NCI-H1105 treated with DMSO at 0.1 percent for 48 hours (cell line): Measurements from ENCODE around the gene NSUN3.
A peak's percentile ranks its signal among the peaks of the same experiment; 100 is the strongest.
"Not testable (repeated sequence)": the region's sequence is repeated elsewhere in the genome, so short reads cannot be mapped to it uniquely, and the experiment has no call there.

Source experiments
- DNase-seq: peaks from one replicate; lab custom pipeline; 2025; lab: John Stamatoyannopoulos, UW

NSUN3 gene

DNA sequence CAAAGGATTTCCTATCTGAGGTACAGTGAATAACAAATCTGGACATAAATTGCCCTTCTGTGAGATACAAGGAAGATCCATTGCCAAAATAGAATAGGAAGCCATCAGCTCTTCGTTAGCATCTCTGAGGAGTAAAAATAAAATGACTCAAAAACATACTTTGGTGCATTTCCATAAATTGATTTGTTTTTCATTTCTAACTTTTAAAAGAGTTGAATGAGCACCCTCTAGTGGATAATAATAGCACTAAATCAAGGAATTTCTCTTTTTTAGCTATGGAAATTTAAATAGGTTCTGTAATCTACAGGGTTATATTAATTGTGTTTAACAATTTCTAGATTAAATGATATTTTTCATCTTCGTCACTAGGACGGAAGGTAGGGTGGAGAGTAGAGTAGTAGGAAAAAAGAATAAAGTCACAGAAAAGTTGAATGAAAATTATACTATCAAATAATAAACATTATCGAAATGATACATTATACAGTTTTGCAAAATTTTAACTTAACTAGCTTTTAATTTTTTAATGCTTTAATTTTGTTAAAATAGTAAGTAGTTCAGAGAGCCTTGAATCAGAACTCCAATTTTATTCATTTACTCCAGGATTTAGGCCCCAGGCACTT is 6.4 kb downstream of the NSUN3 start:
- peak; percentile 43 for DNase-seq

DNA sequence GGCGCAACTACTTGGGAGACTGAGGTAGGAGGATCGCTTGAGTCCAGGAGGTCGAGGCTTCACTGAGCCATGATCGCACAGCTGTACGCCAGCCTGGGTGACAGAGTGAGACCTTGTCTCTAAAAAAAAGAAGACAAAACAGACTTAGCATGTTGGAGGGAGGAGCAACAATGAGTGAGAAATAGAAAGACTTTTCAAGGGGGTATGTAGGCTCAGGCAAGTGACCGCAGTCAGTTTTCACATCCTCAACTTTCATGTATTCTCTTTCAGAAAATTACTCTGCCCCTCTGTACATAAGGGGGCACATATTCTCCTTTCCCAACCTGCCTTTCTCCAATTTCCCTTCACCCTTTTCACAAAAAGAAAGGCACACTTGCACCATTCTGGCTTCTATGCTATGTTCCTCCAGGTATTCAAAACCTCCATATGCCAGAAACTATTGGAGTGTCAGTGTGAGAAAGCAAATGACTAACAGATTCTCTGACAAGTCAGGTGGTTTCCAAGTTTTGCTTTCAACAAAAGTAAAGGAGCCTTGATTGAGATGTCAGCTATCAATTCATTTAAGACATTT is 7.6 kb downstream of the NSUN3 start:
- no peak for DNase-seq

DNA sequence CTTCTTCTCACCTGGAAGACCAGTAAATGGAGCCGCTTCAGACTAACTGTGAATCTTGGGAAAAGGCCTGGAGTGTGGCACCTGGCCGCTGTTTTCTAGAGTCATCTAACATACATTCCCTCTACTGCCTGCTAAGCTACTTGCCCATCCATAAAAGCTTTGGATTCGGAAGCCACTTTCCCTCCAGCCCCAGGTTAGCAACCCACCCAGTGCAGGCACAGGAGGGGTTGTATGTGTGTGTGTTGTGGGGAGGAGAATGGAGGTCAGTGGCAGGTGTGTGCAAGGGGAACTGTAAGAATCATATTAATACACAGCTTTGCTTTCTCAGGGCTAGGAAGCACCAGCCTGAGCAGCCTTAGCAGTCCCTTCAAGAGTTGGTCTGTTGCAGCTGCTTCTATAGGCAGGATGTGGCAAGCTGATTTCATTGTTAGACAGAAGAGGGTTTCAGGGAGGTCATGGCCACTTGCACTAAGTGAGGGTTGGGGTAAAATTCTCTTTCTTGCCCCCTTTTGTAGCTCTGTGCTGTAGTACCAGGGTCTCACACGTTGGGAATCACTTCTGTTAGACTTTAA is 8.9 kb downstream of the NSUN3 start:
- no peak for DNase-seq

DNA sequence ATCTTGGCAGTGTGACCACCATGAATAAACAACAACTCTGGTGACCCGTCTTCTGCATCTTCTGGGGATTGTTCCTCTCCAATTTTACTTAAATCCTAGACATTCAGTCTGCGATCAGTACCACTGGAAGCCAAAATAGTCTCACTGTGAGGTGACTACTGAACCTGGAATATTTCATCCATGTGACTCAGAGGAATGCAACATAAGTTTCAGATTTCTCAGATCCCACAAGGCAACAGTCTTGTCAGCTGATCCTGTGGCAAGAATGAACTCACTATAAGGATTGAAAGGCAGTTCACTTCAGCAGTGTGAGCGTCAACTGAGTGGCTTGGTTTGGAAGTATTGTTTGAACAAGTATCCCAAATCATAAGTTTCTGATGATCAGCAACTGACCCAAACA is 13.2 kb downstream of the NSUN3 start:
- DNase-seq: no peak

DNA sequence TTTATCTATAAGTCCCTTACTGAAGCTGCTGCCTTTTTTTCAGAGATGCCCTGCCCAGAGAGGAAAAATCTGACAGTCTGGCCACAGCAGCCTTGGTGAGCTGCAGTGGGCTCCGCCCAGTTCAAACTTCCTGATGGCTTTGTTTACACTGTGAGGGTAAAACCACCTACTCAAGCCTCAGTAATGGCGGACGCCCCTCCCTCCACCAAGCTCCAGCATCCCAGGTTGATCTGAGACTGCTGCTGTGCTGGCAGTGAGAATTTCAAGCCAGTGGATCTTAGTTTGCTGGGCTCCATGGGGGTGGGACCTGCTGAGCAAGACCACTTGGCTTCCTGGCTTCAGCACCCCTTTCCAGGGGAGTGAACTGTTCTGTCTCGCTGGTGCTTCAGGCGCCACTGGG is 17.7 kb downstream of the NSUN3 start:
- DNase-seq: not testable (repeated sequence)

DNA sequence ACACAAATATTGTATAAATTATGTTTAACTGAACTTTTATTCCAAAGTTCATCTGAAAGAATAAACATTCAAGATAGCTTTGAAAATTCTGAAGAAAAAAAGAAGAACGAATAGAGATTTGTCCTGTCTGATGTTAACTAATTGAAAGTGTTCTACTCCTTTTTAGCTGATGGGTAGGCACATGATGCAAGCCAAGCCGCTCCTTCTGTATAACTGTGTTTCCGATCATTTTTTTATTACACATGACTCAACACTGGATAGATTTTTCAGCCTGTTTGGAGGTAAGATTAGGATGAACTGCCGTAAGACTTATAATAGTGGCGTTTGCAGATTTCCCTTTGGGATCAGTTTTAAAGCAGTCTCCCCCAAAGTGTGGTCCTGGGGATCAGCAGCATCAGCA is 19.0 kb downstream of the NSUN3 start:
- DNase-seq: no peak

DNA sequence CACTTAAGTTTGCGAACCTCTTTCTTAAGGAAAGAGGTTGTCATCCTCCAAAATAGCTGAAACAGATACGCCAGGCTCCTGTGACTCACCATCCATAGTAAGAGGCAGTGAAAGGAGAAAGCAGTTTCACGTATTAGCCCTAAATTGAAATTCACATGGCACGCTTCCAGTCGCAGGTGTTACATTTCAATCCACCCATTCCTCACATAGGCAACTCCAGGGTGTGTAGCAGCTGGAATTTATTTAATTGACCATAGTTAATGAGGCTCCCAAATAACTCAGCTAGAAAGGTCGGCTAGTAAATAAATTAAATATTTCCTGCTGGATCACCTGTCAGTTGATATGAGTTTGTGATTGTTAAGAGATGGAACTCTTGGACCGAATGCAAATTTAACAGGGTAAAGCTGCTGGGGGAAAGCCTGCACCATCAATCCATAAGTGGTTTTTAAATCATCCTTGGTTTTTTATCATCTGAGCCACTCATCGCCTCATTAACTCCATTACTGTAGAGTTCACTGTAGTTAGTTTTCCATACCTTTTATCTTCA is 19.6 kb downstream of the NSUN3 start:
- DNase-seq: peak; percentile 97

DNA sequence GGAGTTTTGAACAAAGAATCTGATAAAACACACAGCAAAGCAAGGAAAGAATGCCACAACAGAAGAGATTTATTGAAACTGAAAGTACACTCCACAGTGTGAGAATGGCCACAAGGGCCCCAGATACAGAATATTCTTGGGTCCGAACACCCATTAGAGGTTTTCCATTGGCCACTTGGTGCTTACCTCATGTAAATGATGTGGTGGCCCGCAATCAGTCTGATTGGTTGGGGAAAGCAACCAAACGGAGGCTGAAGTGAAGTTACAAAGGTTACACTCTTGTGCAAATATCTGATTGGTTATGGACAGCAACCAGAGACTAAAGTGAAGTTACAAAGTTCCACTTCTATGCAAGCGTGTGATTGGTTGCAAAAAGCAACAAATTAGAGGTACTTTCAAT is 20.4 kb downstream of the NSUN3 start:
- DNase-seq: no peak

DNA sequence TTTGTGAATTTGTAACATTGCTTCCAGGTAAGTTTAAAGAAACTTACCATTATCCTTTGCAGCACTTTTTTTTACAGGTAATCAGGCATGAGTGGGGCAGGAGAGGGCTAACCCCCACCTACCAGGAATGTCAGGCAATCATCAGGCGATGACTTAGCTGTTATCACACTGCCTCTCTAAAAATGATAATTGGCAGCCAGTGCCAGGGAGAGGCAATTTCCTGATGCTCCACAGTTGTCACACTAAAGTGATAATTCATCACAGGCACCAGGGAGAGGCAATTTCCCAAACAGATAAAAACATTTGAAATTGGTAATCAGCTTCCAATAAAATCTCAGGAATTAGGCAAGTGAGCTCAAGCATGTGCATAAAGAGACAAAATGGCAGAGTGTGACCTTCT is 26.3 kb downstream of the NSUN3 start:
- no peak for DNase-seq

DNA sequence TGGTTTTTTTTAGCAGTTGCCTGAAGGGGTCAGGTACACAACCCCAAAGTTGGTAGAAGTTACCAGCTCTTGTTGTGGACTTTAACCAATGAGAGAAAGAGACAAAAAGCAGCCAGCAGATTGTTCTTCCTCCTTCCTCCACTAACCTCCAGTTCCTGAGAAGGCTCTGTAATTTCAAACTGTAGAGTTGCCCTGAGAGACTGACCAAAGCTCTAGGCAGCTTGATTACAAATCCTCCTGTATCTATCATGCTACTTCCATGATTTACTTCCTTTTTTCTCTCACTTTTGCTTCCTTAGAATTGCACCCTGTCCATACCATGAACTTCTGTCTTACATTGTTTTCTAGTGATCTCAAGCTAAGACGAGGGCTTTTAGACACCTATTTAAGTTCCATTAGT is 29.2 kb downstream of the NSUN3 start:
- no peak for DNase-seq

DNA sequence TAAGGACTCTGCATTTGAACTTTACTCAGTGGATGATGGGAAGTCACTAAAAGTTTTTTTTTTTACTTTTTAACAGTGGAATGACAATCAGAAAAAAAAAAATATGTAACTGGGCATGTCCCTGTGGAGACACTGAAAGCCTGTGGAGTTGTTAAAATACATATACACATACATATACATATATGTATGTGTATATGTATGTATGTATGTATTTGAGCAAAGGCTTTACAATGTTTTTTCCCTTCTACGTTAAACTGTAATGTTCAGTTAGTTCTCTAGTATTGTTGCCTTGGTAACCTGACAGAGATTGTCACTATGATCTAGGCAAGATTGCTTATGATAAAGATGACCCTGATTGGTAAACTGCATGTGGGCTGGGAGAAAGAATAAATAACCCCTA is 30.3 kb downstream of the NSUN3 start:
- no peak for DNase-seq

DNA sequence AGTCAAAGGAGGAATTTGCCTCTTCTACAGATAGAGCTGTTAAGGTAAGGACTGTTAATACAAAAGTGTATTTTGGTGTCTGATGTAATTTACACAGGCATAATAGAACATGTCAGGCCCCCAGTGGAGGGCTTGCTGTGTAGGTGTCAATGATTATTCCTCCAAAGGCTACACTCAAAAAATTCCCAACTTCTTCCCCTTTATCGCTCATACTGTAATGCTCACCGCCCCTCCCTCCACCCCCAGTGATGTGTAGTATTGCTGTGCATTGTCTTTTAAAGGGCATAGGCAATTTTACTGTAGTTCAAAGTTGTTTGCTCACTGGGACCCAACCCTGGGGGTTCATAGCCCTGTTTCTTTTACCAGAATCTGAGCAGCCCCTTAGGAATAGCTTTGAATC is 32.2 kb downstream of the NSUN3 start:
- DNase-seq: no peak

DNA sequence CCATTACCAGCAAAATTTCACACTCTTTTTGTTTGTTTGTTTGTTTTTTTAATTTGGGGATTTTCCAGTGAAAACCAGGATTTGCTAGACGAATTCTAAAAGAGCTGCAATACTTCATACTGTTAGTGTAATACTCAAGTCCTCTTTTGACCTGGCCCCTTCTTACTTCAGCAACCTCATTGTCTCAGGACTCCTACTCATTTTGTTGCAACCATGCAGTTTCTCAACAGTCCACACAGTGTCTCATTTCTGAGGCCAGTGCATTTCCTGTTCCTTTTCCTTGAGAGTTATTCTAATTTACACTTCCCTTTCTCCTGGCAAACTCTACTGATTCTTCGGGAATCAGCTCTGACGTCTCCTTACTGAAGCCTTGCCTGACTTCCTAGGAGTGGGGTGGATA is 35.6 kb downstream of the NSUN3 start:
- DNase-seq: no peak

DNA sequence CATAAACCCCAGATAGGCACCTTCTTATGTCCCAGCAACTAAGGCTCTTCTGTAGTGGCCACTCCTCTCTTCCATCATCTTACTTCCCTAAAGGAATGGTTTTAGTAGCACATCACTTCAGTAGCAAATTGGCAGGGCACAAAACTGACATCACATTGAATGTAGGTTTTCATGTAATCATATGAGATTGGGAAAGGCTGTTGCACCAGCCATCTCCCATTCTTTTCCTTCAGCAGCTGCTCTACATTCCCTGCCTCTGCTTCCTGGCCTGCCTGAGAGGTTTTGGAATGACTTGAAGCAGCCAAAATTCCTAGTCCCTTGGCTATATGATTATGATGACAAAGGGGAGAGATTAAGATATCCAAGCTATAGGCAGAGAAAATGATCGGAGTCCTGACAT is 36.5 kb downstream of the NSUN3 start:
- DNase-seq: no peak

DNA sequence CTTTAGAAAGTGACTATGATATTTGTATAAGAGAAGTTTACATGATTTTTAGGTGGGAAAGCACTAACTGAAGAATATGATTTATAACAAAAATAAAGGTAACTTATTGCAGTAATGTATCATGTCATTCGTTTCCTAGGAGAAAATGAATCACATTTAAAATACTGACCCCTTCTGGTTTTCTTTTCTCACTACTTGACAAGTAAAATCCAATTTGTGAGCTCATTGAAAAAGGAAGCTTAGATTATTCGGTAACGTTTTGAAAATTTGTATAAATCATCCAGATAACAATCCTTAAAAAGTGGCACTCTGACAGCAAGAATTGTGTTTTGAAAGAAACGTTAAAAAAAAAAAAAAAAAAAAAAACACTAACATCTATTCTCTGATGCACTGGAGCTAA is 39.0 kb downstream of the NSUN3 start:
- DNase-seq: no peak

DNA sequence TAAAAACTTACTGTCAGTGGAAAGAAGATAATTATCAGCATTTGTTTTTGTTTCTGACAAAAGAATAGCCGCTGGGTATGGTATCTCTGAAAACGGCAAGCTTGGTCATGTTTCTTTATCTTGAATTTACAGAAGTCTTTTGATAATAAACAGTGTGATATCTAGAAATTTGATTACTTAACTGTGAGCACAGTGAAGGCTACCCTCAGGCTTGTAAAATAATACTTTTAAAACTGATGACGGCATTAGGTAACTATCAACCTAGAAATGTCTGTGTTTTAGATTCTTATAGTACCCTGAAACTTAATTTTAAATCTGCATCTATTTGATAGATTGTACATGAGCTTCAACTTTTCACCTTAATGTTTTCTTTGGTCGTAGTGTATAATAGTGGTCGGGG is 43.4 kb downstream of the NSUN3 start:
- DNase-seq: no peak

DNA sequence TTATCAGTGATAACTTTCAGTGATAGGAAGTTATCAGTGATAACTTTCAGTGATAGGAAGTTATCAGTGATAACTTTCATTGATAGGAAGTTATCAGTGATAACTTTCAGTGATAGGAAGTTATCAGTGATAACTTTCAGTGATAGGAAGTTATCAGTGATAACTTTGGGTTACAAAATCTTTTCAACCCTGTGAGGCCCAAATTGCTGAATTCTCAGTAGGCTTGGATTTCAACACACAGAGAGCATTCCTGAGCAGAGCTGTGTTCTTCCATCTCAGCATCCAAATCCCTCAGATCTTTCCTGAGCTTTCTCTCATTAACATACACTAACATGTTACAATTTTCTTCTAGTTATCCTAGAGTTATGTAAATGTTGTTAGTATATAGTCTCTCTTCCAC is 47.4 kb downstream of the NSUN3 start:
- DNase-seq: not testable (repeated sequence)

DNA sequence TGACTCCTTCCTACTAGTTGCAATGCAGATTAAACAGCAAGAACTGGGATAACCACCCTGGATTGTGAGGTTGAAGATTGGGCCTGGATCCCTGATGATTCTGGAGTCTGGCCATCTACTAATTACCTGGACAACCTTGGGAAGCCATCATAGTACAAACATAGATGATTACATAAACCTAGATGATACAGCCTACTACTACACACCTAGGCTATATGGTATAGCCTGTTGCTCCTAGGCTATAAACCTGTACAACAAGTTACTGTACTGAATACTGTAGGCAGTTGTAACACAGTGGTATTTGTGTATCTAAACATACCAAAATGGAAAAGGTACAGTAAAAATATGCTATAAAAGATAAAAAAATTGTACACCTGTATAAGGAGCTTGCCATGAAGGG is 48.0 kb downstream of the NSUN3 start:
- no peak for DNase-seq

DNA sequence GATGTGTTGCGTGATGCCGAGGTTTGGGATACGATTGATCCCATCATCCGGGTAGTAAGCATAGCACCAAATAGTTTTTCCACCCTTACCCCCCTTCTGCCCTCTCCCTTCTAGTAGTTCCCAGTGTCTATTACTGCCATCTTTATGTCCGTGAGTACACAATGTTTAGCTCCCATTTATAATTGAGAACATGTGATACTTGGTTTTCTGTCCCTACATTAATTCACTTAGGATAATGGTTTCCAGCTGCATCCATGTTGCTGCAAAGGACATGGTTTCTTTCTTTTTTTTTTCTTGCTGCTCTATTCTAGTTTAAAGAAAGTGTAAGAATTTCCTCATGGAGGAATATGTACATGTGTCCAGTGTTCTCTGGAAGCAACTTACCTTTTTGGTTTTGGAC is 51.8 kb downstream of the NSUN3 start:
- no peak for DNase-seq

DNA sequence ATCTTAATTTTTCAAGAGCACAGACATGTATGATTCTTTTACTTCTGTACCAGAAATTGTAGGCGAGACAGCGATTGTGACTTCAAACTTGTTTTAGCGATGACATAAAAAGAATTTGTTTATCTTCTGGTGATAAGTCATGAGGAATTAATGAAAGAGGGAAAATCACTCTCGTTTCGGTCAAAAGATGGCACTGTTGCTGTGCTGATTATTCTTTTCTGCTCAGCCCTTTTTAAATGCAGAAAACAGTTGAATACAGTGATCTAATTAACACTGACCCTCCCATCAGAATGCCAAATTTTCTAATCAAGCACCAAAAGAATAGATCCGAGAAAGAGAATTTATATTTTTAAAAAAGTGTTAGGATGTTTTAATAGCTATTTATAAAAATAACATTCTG is 52.6 kb downstream of the NSUN3 start:
- DNase-seq: peak; percentile 38

DNA sequence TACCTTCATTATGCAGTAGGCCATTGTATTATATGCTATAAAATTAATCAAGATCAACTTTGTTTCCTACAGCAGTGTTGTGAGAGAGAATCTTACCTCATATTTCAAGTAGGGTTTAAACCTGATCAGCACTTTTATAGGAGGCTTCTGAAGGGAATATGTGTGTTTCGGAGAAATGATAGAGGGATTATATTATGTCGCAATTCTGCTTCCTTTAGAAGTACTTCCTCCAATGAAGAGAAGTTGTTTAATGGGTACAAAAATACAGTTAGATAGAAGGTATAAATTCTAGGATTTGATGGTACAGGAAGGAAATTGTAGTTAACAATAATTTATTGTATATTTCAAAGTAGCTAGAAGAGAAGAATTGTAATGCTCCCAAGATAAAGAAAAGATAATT is 54.9 kb downstream of the NSUN3 start:
- DNase-seq: no peak

DNA sequence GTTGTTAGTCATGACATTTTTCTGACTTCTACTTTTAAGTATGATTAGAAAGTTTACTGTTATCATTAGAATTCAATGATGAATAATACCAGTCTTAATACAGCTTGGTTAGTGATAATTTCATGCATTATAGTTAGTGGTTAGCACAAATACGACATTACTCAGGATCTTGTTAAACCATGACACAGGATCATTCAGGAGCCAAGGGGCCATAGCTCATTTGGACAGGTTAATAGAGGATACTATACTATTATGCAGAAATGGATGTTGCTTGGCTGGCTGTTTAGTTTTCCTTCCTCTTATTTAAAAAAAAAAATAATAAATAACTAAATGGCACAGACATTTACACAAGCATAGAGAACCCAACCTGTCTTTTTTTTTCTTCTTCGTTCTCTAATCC is 55.5 kb downstream of the NSUN3 start:
- no peak for DNase-seq

DNA sequence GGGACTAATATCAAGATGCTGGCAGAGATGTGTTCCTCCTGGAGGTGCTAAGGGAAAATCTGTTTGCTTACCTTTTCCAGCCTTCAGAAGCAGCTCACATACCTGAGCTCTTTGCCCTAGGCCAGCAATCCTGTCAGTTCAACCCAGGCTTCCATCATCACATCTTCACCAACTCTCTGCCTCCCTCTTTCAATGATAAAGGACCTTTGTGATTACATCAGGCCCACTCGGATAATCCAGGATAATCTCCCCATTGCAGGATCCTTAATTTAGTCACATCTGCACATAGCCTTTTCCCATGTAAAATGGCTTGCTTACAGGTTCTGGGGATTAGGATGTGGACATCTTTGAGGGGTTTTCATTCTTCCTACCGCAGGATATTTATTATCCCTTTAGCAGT is 58.3 kb downstream of the NSUN3 start:
- DNase-seq: no peak

DNA sequence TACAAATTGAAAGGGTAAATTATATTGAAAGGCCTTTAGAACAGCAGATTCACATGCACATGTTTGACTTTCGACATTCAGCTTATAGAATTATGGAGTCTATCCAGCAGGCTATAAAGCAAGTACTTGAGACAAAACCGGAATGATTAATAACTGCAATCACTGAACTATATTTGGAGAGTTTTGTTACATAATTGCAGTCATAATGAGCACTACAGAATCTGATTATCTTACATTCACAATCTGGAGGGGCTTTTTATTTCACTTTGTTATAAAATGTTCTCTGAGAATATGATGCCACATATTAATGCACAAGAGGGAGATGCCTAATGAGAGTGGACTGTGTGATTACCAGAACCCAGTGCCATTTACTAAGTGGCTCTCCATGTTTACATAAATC is 64.3 kb downstream of the NSUN3 start:
- peak; percentile 99 for DNase-seq
